ENCODE data around the gene OPCML. TPM values are rescaled to one million over a fixed set of nuclear protein-coding genes. Genes with fewer than 3 reads are reported as not detected.

Gene OPCML
- total RNA-seq, 1 experiment from 2014 or later, result 0.94 TPM

- Mint-ChIP-seq H3K9me3 (peaks cover 0 to 1% of the 10 kb centered on the region in 2 experiments; a peak in 1 of 5 replicates), H3K27me3 (ENCODE audit: low read depth) (peaks cover 4% of the 10 kb centered on the region), H3K36me3 (ENCODE audit: insufficient read depth in 1 of 3, low read depth in 3 of 3) (peaks cover 0 to 2% (median 0%) of the 10 kb centered on the region in 3 experiments; a peak in 1 of 7 replicates), H3K4me1 (peaks cover 23 to 27% of the 10 kb centered on the region in 2 experiments), H3K4me3 (no peak overlapping the region), H3K27ac (peak overlapping the region in 1 of 3 experiments; percentile 66; a peak in 1 of 7 replicates)
- H3K23ac ChIP-seq (ENCODE audit: insufficient read length, low read depth, low read length), result no peak overlapping the region
- TF ChIP-seq CTCF (conservative IDR thresholded peaks at IDR 0.05), result no peak
- H3K79me1 ChIP-seq (ENCODE audit: insufficient read depth, low read depth, low read length, poor library complexity, severe bottlenecking), result no peaks in the 10 kb centered on the region
- no peaks in the 10 kb centered on the region for H4K20me1 ChIP-seq (ENCODE audit: control insufficient read depth, insufficient read depth, insufficient read length)
- no CpG with 5 or more reads among the region's 38 CpGs for WGBS (ENCODE audit: extremely low coverage, insufficient read length, low lambda C conversion rate)
- no peak overlapping the region for H2AFZ ChIP-seq (ENCODE audit: low read length)
- no peaks in the 10 kb centered on the region for H3K27me3 ChIP-seq (ENCODE audit: insufficient read depth, low read length)
- no peak overlapping the region for H3K9ac ChIP-seq (ENCODE audit: extremely low read depth, insufficient read length, low read length)
- H2BK12ac ChIP-seq (ENCODE audit: insufficient read length, low read depth, low read length), result no peak overlapping the region
- H3K4me1 ChIP-seq (ENCODE audit: insufficient read depth, low read length), result no peaks in the 10 kb centered on the region
- no peak overlapping the region for H2BK15ac ChIP-seq (ENCODE audit: low read depth, low read length)
- no peaks in the 10 kb centered on the region for H3K23me2 ChIP-seq (ENCODE audit: insufficient read length, low read depth, low read length, poor library complexity, severe bottlenecking)
- no peak overlapping the region for H2BK120ac ChIP-seq (ENCODE audit: low read depth, low read length, poor library complexity, severe bottlenecking)
- DNase-seq, result peak; percentile 66
- no peak overlapping the region for H3K14ac ChIP-seq (ENCODE audit: insufficient read depth, low read length)
- no peak overlapping the region for H3K4ac ChIP-seq (ENCODE audit: low read depth, low read length)
- H3K18ac ChIP-seq (ENCODE audit: insufficient read length, low read depth, low read length), result no peak overlapping the region
- H2BK20ac ChIP-seq (ENCODE audit: low read depth, low read length, poor library complexity, severe bottlenecking), result no peak overlapping the region
- no peak overlapping the region for H4K8ac ChIP-seq (replicated peaks; ENCODE audit: insufficient read length, low read depth, low read length)
- no peaks in the 10 kb centered on the region for H3K79me2 ChIP-seq (ENCODE audit: insufficient read depth, low read length)
- H3K4me2 ChIP-seq (ENCODE audit: insufficient read depth, insufficient read length, low read length), result no peak overlapping the region
- H4K5ac ChIP-seq (ENCODE audit: insufficient read length, low read depth, low read length), result no peak overlapping the region
- H3K56ac ChIP-seq (ENCODE audit: insufficient read length, low read depth, low read length), result no peak overlapping the region
- H2AK5ac ChIP-seq (ENCODE audit: insufficient read length, low read length), result no peak overlapping the region
- no peak overlapping the region for H4K91ac ChIP-seq (ENCODE audit: insufficient read length, low read depth, low read length)
- no peak overlapping the region for H3K27ac ChIP-seq (ENCODE audit: insufficient read length, low read depth, low read length)
- H3K9me3 ChIP-seq (ENCODE audit: control insufficient read depth, low read depth, low read length), result no peaks in the 10 kb centered on the region
- no peak overlapping the region for H3T11ph ChIP-seq (ENCODE audit: low read length)
- no peak overlapping the region for H2BK5ac ChIP-seq (ENCODE audit: insufficient read length, low read length)
Measured at GRCh38 chr11:133579165-133580031, 47.1 kb upstream of the OPCML start.

Measured in H9 (cell line).